OCI-LY1 (cell line): ENCODE results near the gene TPP1.

Experiments used
- H2AFZ ChIP-seq: fragments of 200-600 bp; sonication (generic), shearing (Covaris generic); 2 replicates; pipeline ENCODE4 v1.6.0; 2014; ENCODE audit warnings: antibody characterized with exemption, mild to moderate bottlenecking, low read length
- H3F3A ChIP-seq: fragments of 200-600 bp; sonication (generic), shearing (Covaris generic); 2 replicates; pipeline ENCODE4 v1.6.0; 2014; ENCODE audit warnings: mild to moderate bottlenecking, antibody characterized with exemption, low read length, moderate library complexity; ENCODE audit not compliant: insufficient read depth
- H3K27ac ChIP-seq: fragments of 200-600 bp; sonication (generic); 2 replicates; pipeline ENCODE4 v1.5.1; 2014; ENCODE audit warnings: low read length, mixed run types, mild to moderate bottlenecking, low read depth; ENCODE audit not compliant: poor library complexity, severe bottlenecking
- H3K27me3 ChIP-seq: fragments of 200-600 bp; sonication (generic); 2 replicates; pipeline ENCODE4 v1.6.0; 2014; ENCODE audit warnings: antibody characterized with exemption, mild to moderate bottlenecking, low read length, moderate library complexity; ENCODE audit not compliant: insufficient read depth
- H3K36me3 ChIP-seq: fragments of 200-600 bp; sonication (generic); 2 replicates; pipeline ENCODE4 v1.6.1; 2014; ENCODE audit warnings: mild to moderate bottlenecking, antibody characterized with exemption, low read length, moderate library complexity, mixed read lengths; ENCODE audit not compliant: insufficient read depth
- H3K4me1 ChIP-seq: fragments of 200-600 bp; sonication (generic); 2 replicates; pipeline ENCODE4 v1.5.1; 2014; ENCODE audit warnings: mild to moderate bottlenecking, low read length, moderate library complexity; ENCODE audit not compliant: insufficient read depth, severe bottlenecking
- H3K4me2 ChIP-seq: fragments of 200-600 bp; sonication (generic), shearing (Covaris generic); 2 replicates; pipeline ENCODE4 v1.6.1; 2014; ENCODE audit warnings: low read length
- H3K4me3 ChIP-seq: fragments of 200-600 bp; sonication (generic); 2 replicates; pipeline ENCODE4 v1.5.1; 2014; ENCODE audit warnings: low read length, low read depth, mild to moderate bottlenecking, mixed read lengths; ENCODE audit not compliant: poor library complexity, severe bottlenecking
- H3K79me2 ChIP-seq: fragments of 200-600 bp; shearing (Covaris generic); 2 replicates; pipeline ENCODE4 v1.6.1; 2016; ENCODE audit warnings: mixed run types, low read length, mixed read lengths; ENCODE audit not compliant: insufficient read depth
- H3K9ac ChIP-seq: fragments of 200-600 bp; sonication (generic), shearing (Covaris generic); 2 replicates; pipeline ENCODE4 v1.6.1; 2014; ENCODE audit warnings: mild to moderate bottlenecking, low read length, mixed read lengths
- H3K9me2 ChIP-seq: fragments of 200-600 bp; sonication (generic), shearing (Covaris generic); 2 replicates; pipeline ENCODE4 v1.6.1; 2014; ENCODE audit warnings: low read depth, mild to moderate bottlenecking, low read length, mixed read lengths
- H3K9me3 ChIP-seq: fragments of 200-600 bp; shearing (Covaris generic); 2 replicates; pipeline ENCODE4 v1.6.1; 2014; ENCODE audit warnings: low read length, mixed read lengths
- H4K20me1 ChIP-seq: fragments of 200-600 bp; sonication (generic), shearing (Covaris generic); 2 replicates; pipeline ENCODE4 v1.6.0; 2016; ENCODE audit warnings: mild to moderate bottlenecking, low read length; ENCODE audit not compliant: insufficient read depth
- CTCF ChIP-seq: fragments of 200-600 bp; sonication (generic), shearing (Covaris generic); IDR thresholded peaks from 2 replicates; pipeline ENCODE4 v1.5.1; 2017; ENCODE audit warnings: mild to moderate bottlenecking, antibody characterized with exemption, low read length, moderate library complexity, mixed read lengths
- EZH2 ChIP-seq: fragments of 200-600 bp; sonication (generic), shearing (Covaris generic); IDR thresholded peaks from 2 replicates; pipeline ENCODE4 v1.8.0; 2017; ENCODE audit warnings: borderline replicate concordance, mixed run types, mild to moderate bottlenecking, antibody characterized with exemption, low read length, moderate library complexity, mixed read lengths

Gene TPP1

GRCh38 chr11:6606471-6607189 lies 12.6 kb downstream of the TPP1 start:
- Histone ChIP-seq H3K79me2 (peaks cover 17% of the 10 kb centered on the region), H3K4me2 (peak overlapping the region; percentile 45), H4K20me1 (no peaks in the 10 kb centered on the region), H3K9ac (peak overlapping the region; percentile 16; the same call in 1 of the 2 replicates), H3K27me3 (no peaks in the 10 kb centered on the region), H3K4me1 (peaks cover 57% of the 10 kb centered on the region), H3K9me3 (no peaks in the 10 kb centered on the region), H3K27ac (peak overlapping the region; percentile 58), H3K4me3 (peak overlapping the region; percentile 7), H3K9me2 (no peaks in the 10 kb centered on the region), H3F3A (peaks cover 4% of the 10 kb centered on the region; the same call in 1 of the 2 replicates), H2AFZ (no peak overlapping the region), H3K36me3 (peaks cover 41% of the 10 kb centered on the region)
- TF ChIP-seq CTCF (no peak), EZH2 (no peak)

GRCh38 chr11:6604790-6605189 lies 14.4 kb downstream of the TPP1 start:
- Histone ChIP-seq H4K20me1 (no peaks in the 10 kb centered on the region), H3K4me1 (peaks cover 48% of the 10 kb centered on the region), H3K36me3 (peaks cover 44% of the 10 kb centered on the region), H3K27me3 (no peaks in the 10 kb centered on the region), H3K9me3 (no peaks in the 10 kb centered on the region), H3F3A (peaks cover 4% of the 10 kb centered on the region; the same call in 1 of the 2 replicates), H3K4me2 (peak overlapping the region; percentile 90), H3K79me2 (peaks cover 19% of the 10 kb centered on the region), H3K4me3 (peak overlapping the region; percentile 71), H2AFZ (no peak overlapping the region), H3K27ac (peak overlapping the region; percentile 58), H3K9ac (peak overlapping the region; percentile 93), H3K9me2 (no peaks in the 10 kb centered on the region)
- no peak for TF ChIP-seq EZH2

GRCh38 chr11:6604081-6604626 lies 15.1 kb downstream of the TPP1 start:
- H3K9ac ChIP-seq: peak overlapping the region; percentile 93
- H3K9me2 ChIP-seq: no peaks in the 10 kb centered on the region
- peak overlapping the region; percentile 71 for H3K4me3 ChIP-seq
- H3K36me3 ChIP-seq: peaks cover 44% of the 10 kb centered on the region
- no peaks in the 10 kb centered on the region for H3K27me3 ChIP-seq
- peak overlapping the region; percentile 90 for H3K4me2 ChIP-seq
- TF ChIP-seq EZH2: no peak
- peak; percentile 45; the same call in 1 of the 2 replicates for TF ChIP-seq CTCF
- peaks cover 48% of the 10 kb centered on the region for H3K4me1 ChIP-seq
- no peaks in the 10 kb centered on the region for H3K9me3 ChIP-seq
- H3K79me2 ChIP-seq: peaks cover 19% of the 10 kb centered on the region
- no peak overlapping the region for H2AFZ ChIP-seq
- H3K27ac ChIP-seq: peak overlapping the region; percentile 58
- H4K20me1 ChIP-seq: no peaks in the 10 kb centered on the region
- H3F3A ChIP-seq: peaks cover 4% of the 10 kb centered on the region; the same call in 1 of the 2 replicates
